Measurements from ENCODE around the gene ZBTB16. TPM values are rescaled to one million over a fixed set of nuclear protein-coding genes. Genes with fewer than 3 reads are reported as not detected.

The ZBTB16 gene
- total RNA-seq, 4 donors from 2014 or later = 10.4 to 137 (median 18.8) TPM

DNA sequence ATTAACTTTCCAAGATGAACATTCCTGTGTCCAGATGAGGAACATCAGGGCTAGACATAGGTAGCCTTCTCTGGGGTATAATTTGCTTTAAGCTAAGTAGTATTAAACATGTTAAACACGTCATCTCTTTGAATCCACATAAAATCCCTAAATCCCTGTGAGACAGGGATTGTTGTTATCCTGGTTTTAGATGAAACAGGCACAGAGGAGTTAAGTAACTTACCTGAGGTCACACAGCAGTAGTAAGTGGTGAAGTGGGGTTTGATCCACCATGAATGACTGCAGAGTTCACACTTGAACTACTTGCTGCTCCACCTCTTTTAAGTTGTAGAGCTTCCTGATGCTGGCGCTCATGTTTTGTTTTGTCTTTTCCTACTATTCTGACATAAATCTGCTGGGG is 154.1 kb downstream of the ZBTB16 start:
- Histone ChIP-seq H3K27me3 (no peaks in the 10 kb centered on the region), H3K4me1 (peaks cover 0 to 54% (median 17%) of the 10 kb centered on the region in 3 donors), H3K4me3 (no peak overlapping the region), H3K27ac (no peak overlapping the region), H3K36me3 (peaks cover 0 to 65% (median 0%) of the 10 kb centered on the region in 3 donors), H3K9me3 (no peaks in the 10 kb centered on the region)
- no peak for TF ChIP-seq POLR2A (IDR thresholded peaks at IDR 0.05)
- TF ChIP-seq CTCF (IDR thresholded peaks at IDR 0.05) = no peak
- no peak for DNase-seq
- intact Hi-C loops (cut with DNase I) = no loop called here
- 77% methylated on average over 2 of the region's 2 CpGs for WGBS, 2 donors

DNA sequence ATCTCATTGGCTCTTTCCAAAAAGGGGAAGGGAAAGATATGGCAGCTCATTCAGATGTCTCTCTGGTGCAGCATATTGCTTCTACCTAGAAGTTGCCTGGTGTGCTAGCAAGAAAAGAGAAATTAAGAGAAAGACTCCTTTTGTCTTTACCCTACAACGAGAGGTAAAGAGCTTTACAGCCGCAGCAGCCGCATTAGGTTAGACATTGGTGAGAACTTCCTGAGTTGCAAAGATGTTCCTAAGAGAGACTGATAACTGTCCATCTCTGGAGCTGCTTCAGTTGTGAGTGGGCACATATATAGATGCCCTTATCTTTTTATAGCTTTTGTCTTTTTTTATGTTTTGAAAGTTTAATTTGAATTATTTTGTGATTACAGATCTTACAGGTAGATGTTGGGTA is 155.9 kb downstream of the ZBTB16 start:
- H3K27ac ChIP-seq = no peak overlapping the region
- no peak for TF ChIP-seq POLR2A (IDR thresholded peaks at IDR 0.05)
- no peak for TF ChIP-seq CTCF (IDR thresholded peaks at IDR 0.05)
- no peaks in the 10 kb centered on the region for H3K27me3 ChIP-seq
- H3K4me1 ChIP-seq = peaks cover 0 to 57% (median 29%) of the 10 kb centered on the region in 3 donors
- intact Hi-C loops (cut with DNase I) = no loop called here
- peaks cover 0 to 47% (median 0%) of the 10 kb centered on the region in 3 donors for H3K36me3 ChIP-seq
- no peaks in the 10 kb centered on the region for H3K9me3 ChIP-seq
- WGBS, 2 donors = 85 to 91% methylated on average over 3 of the region's 3 CpGs
- no peak for DNase-seq
- H3K4me3 ChIP-seq = no peak overlapping the region

- H3K27ac ChIP-seq = peak overlapping the region in 1 of 4 donors; percentile 40
- no peak overlapping the region for H3K4me3 ChIP-seq
- H3K36me3 ChIP-seq = peaks cover 0 to 40% (median 0%) of the 10 kb centered on the region in 3 donors
- intact Hi-C loops (cut with DNase I) = no loop called here
- H3K4me1 ChIP-seq = peaks cover 0 to 55% (median 29%) of the 10 kb centered on the region in 3 donors
- TF ChIP-seq POLR2A (IDR thresholded peaks at IDR 0.05) (no peak), CTCF (IDR thresholded peaks at IDR 0.05) (no peak)
- WGBS, 2 donors = 84 to 88% methylated on average over 6 of the region's 6 CpGs
- DNase-seq = no peak
- H3K27me3 ChIP-seq = no peaks in the 10 kb centered on the region
- H3K9me3 ChIP-seq = no peaks in the 10 kb centered on the region
These were observed 156.6 kb downstream of the ZBTB16 start for GRCh38 chr11:114215871-114216795.

DNA sequence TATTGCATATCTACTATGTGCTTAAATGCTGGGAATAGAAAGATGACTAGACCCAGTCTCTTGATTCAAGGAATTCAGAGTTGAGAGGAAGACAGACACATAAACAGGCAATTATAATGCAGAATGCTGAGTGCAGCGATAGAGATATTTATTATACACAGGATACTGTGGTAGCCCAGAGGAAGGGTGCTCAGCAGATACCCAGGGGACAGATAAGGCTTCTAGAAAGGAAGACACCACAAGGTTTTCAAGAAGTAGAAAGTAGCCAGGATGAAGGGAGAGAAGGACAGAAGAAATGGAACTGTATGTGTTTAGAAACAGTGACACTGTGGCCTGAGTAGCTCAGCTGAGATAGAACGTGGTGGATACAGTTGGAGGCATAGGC is 157.3 kb downstream of the ZBTB16 start:
- TF ChIP-seq POLR2A (IDR thresholded peaks at IDR 0.05) (no peak), CTCF (IDR thresholded peaks at IDR 0.05) (no peak)

GRCh38 chr11:114218508-114218907 is 159.0 kb downstream of the ZBTB16 start:
- intact Hi-C loops (cut with DNase I) = no loop called here
- H3K36me3 ChIP-seq = peaks cover 0 to 37% (median 0%) of the 10 kb centered on the region in 3 donors
- H3K27me3 ChIP-seq = no peaks in the 10 kb centered on the region
- H3K9me3 ChIP-seq = no peaks in the 10 kb centered on the region
- WGBS, 2 donors = 77 to 79% methylated on average over 3 of the region's 3 CpGs
- peaks cover 0 to 44% (median 29%) of the 10 kb centered on the region in 3 donors for H3K4me1 ChIP-seq
- H3K4me3 ChIP-seq = no peak overlapping the region
- DNase-seq = no peak
- no peak overlapping the region for H3K27ac ChIP-seq
- TF ChIP-seq POLR2A (IDR thresholded peaks at IDR 0.05) (no peak), CTCF (IDR thresholded peaks at IDR 0.05) (no peak)

More for the DNA sequence above, 157.3 kb downstream of the ZBTB16 start:
- H3K4me3 ChIP-seq = no peak overlapping the region
- peak overlapping the region in 1 of 4 donors; percentile 32 for H3K27ac ChIP-seq
- no peak for DNase-seq
- 62 to 78% methylated on average over 2 of the region's 2 CpGs for WGBS, 2 donors
- H3K4me1 ChIP-seq = peaks cover 0 to 48% (median 29%) of the 10 kb centered on the region in 3 donors
- H3K27me3 ChIP-seq = no peaks in the 10 kb centered on the region
- intact Hi-C loops (cut with DNase I) = no loop called here
- no peaks in the 10 kb centered on the region for H3K9me3 ChIP-seq
- peaks cover 0 to 35% (median 0%) of the 10 kb centered on the region in 3 donors for H3K36me3 ChIP-seq

Data from esophagus squamous epithelium (tissue), 5 donors.